Keratinocyte (primary cell): ENCODE results near the gene FAM13A.

ENCODE experiments used
- EZH2 ChIP-seq: IDR thresholded peaks from one replicate; pipeline ENCODE4 v1.6.1; 2012; ENCODE audit warnings: inconsistent platforms, mild to moderate bottlenecking, low read length, moderate library complexity
- TF ChIP-seq, protein P1 (sequence below), 3 experiments: IDR thresholded peaks in 1 of 3; conservative IDR thresholded peaks in 1 of 3; optimal IDR thresholded peaks in 1 of 3; 2 replicates in 2 of 3; 3 replicates in 1 of 3; pipeline versions ENCODE3 to v1.5.1; 2011; ENCODE audit warnings: low read length in 3 of 3, mild to moderate bottlenecking in 3 of 3, moderate library complexity in 2 of 3, control low read depth in 1 of 3, inconsistent platforms in 1 of 3; ENCODE audit not compliant: insufficient read depth in 2 of 3; ENCODE audit errors: extremely low read depth in 1 of 3

GRCh38 chr4:88722828-88723227 is 334.2 kb downstream of the FAM13A start:
- TF ChIP-seq, protein P1, sequence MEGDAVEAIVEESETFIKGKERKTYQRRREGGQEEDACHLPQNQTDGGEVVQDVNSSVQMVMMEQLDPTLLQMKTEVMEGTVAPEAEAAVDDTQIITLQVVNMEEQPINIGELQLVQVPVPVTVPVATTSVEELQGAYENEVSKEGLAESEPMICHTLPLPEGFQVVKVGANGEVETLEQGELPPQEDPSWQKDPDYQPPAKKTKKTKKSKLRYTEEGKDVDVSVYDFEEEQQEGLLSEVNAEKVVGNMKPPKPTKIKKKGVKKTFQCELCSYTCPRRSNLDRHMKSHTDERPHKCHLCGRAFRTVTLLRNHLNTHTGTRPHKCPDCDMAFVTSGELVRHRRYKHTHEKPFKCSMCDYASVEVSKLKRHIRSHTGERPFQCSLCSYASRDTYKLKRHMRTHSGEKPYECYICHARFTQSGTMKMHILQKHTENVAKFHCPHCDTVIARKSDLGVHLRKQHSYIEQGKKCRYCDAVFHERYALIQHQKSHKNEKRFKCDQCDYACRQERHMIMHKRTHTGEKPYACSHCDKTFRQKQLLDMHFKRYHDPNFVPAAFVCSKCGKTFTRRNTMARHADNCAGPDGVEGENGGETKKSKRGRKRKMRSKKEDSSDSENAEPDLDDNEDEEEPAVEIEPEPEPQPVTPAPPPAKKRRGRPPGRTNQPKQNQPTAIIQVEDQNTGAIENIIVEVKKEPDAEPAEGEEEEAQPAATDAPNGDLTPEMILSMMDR (optimal IDR thresholded peaks at IDR 0.05 in 1 of 3, IDR thresholded peaks at IDR 0.05 in 1 of 3, conservative IDR thresholded peaks at IDR 0.05 in 1 of 3; ENCODE audit: extremely low read depth in 1 of 3, insufficient read depth in 2 of 3, low read length in 3 of 3) = no peak
- TF ChIP-seq EZH2 = no peak
